H4 (cell line): Measurements from ENCODE around the gene RAD21L1. TPM values are rescaled to one million over a fixed set of nuclear protein-coding genes. Genes with fewer than 3 reads are reported as not detected.

Experiments used
- DNase-seq: peaks from one replicate; pipeline ENCODE4 v3.0.0-alpha.2; 2015; ENCODE audit warnings: low spot score
- total RNA-seq: library from RNA; depleted of rRNA; stranded (reverse); fragments of >200 nt; shearing (Covaris generic); gene quantifications from 2 replicates; pipeline ENCODE4 v1.2.3, GENCODE V29; 2014

Gene RAD21L1
- total RNA-seq, 1 experiment from 2014 or later = 0.12 TPM

- DNase-seq = no peak
Measured at GRCh38 chr20:1272368-1273100, 46.7 kb downstream of the RAD21L1 start.

DNA sequence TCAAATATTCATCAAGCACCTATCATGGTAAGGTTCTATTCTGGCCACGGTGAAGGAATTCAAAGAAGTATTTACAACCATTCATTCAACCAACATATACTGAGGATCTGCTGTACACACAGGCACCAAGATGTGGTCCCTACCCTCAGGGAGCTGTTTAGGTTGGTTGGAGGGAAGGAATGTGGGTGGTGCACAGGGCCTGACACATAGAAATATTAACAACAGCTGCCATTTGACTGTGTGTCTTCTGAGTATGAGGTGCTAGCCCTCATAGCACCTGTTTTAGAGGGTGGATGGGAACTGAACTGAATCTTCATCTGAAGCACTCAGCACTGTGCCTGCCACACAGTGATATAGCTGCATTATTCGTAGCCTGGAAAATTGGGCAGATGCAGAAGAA is 47.5 kb downstream of the RAD21L1 start:
- DNase-seq = no peak

DNA sequence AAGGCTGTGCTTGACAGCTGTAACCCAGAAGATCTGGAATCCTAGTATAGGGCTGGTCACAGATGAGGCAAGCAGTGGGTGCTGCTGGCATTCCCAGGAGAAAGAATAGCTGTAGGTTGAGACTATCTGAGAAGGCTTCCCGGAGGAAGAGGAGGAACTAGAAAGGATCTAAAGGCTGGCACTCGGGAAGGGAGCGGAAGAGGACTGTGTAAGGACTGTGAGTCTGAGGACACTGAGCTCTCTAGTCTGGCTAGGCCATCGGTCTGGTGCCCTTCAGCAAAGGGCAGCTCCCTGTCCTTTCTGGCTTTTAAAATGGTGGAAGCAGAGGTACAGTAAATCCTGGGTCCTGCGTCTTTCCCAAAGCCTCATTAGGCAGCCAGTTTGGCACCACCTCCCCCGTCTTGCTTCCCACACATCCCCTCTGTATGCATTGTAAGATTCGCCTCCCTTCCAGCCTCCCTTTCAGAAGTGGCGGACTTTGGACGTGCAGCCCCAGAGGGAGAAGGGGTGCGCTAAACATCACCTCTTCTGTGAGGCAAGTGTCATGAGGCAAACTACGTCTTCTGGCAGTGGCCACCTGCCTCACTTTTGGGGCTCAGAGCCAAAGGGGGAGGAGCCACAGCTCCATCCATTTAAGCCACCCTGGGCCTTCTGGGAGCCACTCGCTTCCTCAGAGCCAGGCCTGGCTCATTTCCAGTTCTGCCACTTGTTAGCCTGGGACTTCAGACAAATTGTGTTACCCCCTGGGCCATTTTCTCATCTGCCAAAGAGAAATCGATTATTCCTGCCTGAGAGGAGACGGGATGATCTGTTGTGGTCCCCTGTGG is 48.9 kb downstream of the RAD21L1 start:
- DNase-seq = no peak

DNA sequence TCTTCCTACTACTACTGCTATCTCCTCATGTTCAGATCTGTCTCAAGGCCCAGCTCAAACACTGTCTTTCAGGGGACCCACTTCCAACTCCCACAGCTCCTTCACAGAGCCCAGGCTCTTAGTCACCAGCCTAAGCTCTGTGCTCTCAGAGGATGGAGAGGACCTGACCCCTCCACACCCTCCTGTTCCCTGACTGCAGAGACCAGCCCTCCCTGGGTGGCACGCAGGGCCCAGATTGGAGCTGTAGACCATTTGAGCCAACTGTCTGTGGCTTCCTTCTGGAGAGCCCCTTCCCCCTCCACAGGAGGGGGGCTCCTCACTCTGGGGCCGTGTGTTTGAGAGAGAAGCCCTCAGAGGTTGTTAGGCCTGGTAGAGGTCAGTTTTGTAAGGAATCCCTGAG is 50.1 kb downstream of the RAD21L1 start:
- no peak for DNase-seq

DNA sequence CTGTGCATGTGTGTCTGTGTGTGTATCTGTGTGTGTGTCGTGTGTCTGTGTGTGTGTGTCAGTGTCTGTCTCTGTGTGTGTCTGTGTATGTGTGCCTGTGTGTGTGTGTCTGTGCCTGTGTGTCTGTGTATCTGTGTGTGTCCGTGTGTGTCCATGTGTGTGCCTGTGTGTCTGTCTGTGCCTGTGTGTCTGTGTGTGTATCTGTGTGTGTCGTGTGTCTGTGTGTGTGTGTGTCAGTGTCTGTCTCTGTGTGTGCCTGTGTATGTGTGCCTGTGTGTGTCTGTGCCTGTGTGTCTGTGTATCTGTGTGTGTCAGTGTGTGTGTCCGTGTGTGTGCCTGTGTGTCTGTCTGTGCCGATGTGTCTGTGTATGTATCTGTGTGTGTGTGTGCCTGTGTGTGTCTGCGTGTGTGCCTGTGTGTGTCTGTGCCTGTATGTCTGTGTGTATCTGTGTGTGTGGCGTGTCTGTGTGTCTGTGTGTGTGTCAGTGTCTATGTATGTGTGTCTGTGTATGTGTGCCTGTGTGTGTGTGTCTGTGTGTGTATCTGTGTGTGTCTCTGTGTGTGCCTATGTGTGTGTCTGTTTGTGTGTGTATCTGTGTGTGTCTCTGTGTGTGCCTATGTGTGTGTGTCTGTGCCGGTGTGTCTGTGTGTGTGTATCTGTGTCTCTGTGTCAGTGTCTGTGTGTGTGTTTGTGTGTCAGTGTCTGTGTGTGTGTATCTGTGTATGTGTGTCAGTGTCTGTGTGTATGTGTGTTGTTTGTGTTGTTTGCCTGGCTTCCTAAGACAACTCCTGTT is 51.9 kb downstream of the RAD21L1 start:
- no peak for DNase-seq

DNA sequence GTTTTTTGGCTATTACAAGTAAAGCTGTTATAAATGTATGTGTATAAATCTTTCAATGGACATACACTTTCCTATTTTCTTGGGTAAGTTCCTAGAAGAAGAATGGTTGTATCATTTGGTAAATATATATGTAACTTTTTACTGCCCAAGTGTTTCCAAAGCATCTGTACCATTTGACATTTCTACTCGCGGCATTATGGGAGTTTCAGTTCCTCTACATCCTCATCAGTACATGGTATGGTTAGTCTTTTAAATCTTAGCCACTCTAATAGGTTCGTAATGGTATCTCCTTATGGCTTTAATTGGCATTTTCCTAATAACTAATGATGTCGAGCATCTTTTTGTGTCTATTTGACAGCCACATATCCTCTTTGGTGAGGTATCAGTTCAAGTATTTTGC is 53.1 kb downstream of the RAD21L1 start:
- DNase-seq = no peak

DNA sequence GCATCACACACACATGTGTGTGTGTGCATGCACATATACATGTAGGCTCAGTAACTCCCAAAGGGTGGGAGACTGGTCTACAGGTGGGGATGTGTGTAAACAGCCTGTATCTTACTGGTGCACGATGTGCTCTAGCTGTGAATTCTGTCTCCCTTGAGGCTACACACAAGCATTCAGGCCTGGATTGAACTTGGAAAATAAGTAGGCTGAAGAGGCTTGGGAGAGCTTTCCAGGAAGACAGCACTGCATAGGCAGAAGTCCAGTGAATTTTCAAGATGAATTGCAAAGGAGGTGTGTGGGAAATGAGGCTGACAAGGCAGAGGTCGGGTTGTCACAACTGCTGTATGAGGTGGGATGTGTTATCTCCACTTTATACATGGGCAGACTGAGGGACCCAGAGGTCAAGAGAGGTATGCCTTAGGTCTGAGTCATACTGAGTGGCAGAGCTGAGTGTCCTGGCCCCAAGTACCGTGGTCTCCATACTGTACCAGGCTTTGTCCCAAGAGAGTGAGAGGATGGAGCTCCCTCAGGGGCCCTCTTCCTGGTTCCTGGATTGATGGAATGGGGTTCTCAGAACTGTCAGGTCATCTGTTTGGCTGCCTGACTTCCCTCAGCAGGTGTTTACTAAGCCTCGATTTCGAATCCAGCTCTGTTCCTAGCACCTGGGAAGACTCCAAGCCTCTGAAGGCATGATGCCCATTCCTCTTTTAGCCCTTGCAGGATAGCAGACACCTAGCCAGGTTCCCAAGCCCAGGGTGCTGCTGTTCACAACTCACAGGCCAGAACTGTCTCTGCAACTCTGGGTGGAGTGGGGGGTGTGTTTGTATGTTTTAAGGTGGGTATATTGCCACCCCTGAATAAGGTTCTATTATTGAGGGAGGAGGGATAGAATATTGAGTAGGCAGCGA is 54.6 kb downstream of the RAD21L1 start:
- DNase-seq = no peak

DNA sequence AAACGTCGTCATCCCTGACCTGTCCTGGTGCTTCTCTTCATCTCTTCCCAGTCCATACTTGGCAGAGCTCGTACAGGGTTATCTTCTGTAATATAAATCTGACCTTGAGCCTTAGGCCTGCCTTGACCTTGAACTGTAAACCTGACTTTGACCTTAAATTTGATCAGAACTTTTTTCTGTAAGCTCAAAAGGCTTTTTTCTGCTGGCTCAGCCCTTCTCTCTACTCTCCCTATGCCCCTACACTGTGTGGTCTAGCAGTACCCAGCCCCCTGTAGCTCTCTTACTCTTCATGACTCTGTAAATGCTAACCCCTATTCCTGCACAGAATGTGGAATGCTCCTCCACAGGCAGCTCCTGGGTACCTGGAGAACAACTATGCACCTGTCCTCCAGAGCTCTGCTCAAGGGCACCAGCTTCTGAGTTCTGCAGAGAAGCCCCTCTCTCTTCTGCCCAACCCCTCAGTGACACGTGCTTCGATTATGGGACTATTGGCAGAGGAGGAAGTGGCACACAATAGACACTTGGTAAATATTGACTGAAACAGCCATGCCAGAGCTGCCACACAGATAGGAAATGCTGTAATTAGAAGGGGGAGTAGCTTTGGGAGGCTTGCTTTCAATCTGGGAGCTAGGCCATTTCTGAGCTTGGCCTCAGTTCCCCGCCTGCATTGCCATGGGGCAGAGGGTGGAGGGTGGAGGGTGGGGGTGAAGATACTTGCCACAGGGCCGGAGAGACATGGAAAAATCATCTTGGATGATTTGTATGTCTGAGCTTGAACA is 55.6 kb downstream of the RAD21L1 start:
- no peak for DNase-seq

DNA sequence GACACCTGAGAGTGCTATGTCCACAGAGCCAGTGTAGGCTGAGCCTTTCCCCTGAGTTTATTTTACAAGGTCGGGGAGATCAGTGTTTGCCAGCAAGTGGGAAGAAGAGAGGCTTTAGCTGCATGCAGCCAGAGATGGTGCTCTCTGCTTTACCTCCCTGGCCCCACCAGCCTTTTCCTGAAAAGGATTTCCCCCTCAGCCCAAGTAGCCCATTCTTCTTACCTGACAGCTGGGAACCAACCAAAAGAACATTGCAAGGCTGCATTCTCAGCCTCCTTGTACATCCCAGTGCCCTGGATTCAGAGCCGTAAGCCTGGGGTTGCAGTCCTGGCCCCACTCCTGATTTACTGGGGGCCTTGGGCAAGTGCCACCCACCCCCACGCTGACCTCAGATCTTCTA is 57.1 kb downstream of the RAD21L1 start:
- DNase-seq = no peak

DNA sequence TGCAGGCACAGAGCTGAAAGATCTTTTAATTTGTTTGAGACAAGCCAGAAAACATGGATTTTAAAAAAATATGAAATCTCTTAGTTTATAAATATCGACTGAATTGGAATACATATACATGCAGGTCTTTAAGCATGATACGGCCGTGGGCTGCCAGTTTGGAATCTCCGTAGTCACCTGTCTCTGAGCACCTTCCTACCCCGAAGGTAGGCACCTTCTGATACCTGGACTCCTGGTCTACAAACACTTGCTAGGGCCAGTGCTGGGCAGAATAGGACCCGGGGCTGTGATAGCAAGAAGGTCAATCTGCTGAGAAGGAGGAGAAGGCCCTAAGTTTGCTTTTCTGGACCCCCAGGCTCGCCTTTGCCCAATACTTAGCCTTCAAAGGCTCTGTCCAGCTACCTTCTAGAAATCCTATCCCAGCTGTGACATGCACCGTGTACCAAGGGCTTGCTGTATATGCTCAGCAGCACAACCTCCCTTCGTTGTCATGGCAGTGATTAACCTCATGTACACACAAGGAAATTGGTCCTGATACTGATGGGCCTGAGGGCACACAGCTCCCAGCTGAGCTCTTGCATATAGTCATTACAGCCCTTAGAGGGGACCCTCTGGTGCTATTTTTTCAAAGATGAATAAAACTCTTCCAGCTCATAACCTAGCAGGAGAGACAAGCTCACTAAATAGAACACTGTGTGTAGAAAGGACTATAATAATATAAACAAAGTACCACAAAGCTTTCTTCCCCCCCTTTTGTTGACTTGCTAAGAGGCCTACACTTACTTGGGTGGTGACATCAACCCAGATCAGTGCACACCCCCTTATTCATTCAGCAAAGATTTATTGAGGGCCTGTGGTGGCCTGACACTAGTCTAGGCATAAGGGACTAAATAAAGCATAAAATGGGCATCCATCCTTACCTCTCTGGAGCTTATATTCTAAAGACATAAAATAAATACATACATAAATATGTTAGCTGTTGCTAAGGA is 58.0 kb downstream of the RAD21L1 start:
- no peak for DNase-seq

- no peak for DNase-seq
Measured at GRCh38 chr20:1286267-1287024, 60.6 kb downstream of the RAD21L1 start.

DNA sequence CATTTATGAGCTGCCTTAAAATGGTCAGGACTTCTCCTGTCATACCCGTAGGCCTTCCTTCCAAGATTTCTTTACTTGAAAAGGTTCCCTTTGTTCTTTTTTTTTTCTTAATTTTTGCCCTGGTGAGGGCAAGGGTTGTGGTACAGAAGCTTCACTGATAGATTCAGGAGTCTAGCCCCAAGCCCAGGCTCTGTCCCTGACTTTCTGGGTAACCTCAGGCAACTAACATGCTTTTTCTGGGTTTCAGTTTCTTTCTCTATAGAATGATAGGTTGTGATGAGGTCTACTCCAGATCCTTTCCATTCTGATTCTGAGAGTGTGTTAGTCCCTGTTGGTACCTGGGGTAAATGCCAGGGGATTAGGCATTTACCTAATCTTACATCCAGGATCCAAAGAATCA is 61.5 kb downstream of the RAD21L1 start:
- DNase-seq = no peak

DNA sequence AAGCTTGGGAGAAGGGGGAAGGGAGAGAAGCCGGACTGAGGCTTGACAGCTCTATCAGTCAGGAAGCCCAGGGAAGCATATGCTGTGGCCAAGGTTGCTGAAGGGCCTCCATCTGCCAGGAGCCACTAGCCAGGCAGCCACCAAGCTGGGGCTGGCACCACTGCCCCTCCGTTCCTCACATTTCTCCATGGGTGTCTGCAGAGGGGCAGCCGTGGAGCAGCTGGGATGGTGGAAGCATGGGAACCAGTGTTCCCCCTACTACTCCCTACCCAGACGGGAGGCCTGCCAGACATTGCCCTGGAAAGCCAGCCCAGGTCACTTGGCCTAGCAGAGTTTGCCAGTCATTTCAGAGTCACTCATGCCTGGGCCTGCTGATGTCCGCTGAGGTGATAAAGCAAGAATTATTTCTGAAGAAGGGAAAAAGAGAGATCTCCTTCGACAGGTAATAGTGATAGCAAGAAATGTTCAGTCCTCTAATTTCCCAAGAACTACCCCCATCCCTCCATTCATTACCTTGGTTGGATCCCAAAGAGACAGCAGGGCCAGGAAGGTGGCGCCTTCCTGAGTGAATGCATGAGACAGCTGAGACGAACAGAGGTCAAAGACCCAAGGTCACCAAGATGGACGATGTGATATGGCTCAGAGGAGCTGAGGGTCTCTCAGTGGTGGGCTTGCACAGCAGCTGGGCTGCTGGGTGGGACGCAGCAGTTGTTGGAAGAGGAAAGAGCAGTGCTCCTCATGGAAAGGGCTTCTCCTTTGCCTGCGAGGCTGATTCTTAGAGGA is 62.1 kb downstream of the RAD21L1 start:
- no peak for DNase-seq

DNA sequence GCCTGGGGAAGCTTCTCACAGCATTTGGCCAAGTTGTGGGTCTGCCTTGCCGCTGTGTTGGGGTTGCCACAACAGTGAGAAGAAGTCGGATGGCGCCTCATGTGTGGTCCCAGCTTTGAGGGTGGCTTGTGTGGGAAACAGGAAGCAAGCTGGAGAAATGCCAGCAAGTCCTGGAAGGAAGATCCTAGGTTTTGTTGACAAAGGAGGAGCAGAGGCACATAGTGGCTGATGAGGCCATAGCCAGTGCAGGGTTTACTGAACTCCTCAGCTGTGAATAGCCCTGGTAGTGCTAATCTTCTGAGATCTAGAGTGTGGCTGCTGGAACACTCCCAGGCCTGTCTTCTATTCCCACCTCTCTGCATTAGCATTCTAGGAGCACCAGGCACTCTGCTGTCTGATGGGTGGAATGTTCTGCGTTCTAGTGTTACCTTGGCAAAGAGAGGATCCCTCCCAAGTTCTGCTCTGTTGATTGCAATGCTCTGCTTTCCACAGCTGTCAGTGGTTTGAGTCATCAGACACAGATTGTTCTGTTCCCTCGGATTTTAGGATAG is 65.4 kb downstream of the RAD21L1 start:
- DNase-seq = peak; percentile 30

- no peak for DNase-seq
Measured at GRCh38 chr20:1292620-1293019, 66.8 kb downstream of the RAD21L1 start.

- DNase-seq = no peak
Measured at GRCh38 chr20:1293641-1294379, 68.0 kb downstream of the RAD21L1 start.

DNA sequence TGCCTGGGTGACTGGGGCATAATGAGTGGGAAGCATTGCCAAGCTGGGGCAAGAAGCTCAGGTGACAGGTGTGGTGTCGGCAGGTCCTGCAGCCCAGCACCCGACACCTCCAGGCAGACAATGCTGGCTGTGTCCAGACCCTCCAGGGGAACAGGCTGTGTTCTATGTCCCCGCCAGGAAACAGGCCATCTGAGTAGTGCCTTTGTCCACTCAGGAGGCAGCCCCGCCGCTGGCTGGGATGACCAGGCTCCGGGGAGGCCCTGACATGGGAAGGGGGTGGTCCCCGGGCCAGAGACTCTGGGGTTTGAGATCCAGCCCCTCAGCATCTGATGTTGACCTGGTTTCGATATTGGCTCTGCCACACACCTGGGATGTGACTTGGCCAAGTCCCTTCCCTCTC is 68.7 kb downstream of the RAD21L1 start:
- DNase-seq = no peak
